C4-2B (cell line): Measurements from ENCODE around the gene NPHS2.

Experiments used
- ZFX ChIP-seq: fragments of 450-650 bp; IDR thresholded peaks from 2 replicates; pipeline ENCODE4 v1.6.1; 2017
- TF ChIP-seq, protein P1 (sequence below): fragments of 450-650 bp; conservative IDR thresholded peaks from 2 replicates; pipeline ENCODE4 v1.5.1; 2017; ENCODE audit warnings: mild to moderate bottlenecking

DNA sequence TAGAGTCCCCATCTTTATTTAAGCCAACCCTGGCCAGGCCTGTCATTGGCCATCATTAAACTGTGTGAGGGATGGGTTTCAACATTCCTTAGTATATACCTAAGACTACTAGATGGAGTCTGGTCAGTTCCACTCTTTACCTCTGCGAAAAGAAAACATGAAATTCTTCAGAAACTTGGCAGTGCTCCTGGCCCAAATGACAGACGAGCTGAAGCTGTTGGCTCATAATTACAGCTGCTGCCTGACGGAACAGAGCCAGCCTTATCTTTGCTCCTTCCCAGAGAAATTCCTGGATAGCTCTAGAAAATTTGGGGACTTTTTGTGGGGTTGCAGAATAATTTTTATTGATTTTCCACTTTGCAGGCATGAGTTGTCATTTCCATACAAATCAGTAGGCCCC is 30.4 kb downstream of the NPHS2 start:
- TF ChIP-seq, protein P1, sequence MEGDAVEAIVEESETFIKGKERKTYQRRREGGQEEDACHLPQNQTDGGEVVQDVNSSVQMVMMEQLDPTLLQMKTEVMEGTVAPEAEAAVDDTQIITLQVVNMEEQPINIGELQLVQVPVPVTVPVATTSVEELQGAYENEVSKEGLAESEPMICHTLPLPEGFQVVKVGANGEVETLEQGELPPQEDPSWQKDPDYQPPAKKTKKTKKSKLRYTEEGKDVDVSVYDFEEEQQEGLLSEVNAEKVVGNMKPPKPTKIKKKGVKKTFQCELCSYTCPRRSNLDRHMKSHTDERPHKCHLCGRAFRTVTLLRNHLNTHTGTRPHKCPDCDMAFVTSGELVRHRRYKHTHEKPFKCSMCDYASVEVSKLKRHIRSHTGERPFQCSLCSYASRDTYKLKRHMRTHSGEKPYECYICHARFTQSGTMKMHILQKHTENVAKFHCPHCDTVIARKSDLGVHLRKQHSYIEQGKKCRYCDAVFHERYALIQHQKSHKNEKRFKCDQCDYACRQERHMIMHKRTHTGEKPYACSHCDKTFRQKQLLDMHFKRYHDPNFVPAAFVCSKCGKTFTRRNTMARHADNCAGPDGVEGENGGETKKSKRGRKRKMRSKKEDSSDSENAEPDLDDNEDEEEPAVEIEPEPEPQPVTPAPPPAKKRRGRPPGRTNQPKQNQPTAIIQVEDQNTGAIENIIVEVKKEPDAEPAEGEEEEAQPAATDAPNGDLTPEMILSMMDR, result no peak
- no peak for TF ChIP-seq ZFX
